Fibroblast of skin of left biceps (primary cell): ENCODE data around the gene ERC2.

ENCODE experiments used
- DNase-seq, 2 experiments: peaks; one replicate each; pipeline ENCODE4 v3.0.0-alpha.2; 2013; ENCODE audit warnings: low read depth in 2 of 2

ERC2 gene

DNA sequence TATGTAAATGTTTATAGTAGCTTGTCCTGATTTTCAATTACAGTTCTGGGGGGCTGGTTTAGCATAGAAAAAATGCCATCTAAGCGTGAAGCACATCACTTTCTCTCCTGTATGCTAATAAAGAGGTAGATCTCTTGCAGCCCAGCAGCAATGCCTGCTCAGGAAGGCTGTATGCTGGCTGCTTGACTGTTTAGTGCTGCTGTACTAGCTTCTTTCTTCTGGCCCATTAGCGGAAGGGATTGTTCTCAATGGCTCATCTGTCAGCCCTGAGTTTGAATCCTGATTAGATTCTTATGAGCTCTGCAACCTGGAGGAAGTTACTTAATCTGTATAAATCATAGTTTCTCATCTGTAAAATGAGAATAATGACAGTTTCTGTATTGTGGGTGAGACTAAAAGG lies 478.9 kb downstream of the ERC2 start:
- no peak for DNase-seq

DNA sequence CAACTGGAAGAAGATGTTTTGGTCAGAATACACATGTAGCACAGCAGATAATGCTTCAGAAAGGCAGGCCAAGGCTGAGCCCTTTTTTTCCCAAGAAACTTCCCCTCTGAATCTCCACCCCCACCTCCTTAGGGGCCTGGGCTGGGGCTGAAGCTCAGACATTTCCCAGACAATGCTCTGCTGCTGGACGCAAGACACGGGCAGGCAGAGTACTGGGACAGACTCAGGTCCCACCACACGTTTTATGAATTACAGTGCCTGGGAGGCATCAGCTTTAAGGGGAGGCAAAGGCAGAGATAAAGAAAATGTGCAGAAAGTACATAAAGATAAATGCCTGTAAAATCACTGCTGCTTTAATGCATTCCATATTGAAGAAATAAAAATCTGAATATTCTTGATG lies 479.4 kb downstream of the ERC2 start:
- no peak for DNase-seq

DNA sequence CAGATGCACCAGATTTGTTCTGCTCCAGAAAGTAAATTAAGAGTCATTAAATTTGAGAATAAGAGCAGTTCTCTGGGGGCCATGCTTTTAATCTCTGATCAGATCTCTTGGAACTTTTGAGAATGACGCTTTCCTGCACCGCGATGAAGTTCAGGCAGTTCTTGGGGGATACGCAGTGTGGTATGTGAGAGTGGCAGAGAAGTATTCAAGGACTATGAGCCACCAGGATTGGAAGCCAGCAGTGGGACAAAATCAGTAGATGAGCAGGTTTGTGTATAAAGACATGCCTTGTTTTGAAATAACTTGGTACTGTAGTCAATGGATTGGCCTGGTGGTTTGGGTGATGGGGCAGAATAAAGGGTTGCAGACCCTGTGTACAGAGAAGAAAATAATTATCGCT lies 483.6 kb downstream of the ERC2 start:
- no peak for DNase-seq

DNA sequence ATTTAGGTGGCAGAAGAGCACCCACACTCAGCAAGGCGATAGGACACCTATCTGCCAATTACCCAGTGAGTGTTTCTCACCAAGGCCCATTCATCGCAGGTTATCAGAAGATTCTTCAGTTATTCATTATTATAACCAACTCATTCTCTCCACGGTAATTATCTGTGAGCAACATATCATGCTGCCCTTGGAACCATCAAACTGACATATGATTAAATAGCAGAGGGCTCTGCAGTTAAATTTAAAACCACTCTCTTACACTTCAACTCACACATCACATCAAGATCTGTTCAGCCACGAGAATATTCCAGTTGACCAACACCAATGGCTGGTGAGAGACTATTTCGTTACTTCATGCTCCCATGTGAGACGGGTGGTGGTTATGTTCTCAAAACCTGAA lies 489.3 kb downstream of the ERC2 start:
- DNase-seq: no peak

DNA sequence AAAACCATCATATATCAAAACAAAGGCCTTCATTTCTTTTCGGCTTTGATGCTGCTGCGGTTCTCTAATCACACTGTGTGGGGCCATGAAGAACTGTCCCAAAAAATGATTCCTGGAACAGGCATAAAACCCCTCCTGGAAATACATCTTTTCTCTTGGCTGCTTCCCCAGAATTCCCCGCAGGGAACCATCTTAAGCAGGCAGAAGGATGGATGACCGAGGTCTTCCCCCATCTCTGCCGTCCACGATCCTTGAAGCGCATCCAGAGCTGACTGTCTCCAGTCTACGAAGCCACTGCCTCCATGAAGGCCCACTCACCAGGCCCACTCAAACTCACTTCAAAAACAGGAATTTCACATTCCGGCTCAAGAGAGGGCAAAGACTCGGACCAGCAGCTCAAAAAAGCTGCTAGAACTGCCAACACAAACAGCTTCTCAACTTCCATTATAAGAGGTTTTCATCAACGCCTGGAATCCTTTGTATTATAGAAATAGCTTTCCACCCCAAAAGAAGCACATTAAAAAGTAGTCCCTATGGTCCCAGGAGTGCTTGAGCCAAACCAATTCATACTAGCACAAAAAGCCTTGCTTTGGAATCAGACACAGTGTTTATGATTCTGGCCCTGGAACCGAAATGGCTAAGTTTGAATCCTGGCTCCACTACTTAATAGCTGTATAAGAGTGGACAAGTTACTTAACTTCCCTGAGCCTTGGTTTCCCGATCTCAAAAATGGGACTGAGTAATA lies 493.7 kb downstream of the ERC2 start:
- no peak for DNase-seq

DNA sequence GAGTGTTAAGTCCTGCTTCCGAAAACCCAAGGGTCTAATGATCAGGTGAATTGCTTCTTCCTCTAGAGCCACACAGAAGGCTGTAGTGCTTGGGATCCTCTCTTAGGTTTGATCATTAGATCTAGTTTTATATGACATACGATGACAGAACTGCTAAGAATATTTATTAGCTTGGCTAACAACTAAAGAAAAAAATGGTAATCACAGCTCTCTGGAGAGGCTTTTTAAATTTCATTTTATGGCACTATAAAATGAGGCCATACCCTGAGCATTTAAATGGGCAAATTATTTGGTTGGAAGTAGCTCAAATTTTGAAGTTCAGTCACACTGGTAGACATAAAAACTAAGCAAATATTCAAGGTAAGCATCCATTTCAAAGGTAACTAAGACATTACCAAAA lies 498.6 kb downstream of the ERC2 start:
- DNase-seq: no peak

DNA sequence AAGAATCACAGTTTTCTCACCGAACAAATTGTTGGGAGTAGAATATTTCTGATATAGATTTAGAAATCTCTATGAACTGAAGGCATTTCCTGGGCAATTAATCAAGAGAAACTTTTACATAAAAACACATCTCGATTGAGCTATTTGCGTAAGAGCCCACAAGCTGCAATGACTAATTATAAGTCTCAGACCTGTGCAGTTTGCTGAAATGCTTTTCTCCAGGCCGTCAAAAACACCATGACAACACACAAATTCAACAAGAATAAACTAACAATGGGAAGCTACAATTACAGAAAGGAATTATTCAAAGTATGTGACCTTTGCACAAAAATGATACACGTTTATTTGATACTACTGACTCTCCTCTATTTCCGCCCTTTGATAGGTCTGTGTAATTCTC lies 499.9 kb downstream of the ERC2 start:
- no peak for DNase-seq

DNA sequence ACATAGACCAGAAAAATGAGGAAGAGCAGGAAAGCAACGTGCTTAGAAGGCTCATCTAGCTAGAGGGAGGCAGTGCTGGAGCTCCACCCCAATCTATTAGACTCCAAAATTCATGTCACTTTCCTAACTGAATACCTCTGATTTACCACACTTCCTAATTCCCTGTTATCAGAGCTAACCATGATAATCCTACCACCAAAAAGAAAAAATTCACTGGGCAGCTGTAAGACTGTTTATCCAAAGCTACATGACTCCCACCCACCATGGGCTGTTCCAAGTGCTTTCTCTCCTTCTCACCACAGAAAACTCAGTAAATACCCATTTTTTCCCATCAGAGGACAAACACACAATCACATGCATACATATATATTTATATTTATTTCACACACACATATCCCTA lies 501.7 kb downstream of the ERC2 start:
- DNase-seq: no peak

DNA sequence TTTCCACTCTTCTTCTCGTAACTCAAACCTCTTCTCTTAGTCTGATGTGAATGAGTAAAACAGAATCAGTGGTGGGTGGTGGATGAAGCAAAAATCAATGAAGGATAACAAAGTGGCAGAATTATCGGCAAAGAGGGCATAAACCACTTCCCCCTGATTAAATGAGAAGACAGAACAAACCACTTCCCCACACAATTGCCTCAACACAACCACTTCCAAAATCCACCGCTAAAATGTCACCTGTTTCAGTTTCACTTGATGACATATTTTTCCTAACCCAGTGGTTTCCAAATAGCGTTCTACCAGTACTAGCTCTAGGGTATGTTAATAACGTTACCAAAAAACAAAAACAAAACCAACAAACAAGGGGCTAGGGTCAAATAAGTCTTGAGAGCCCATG lies 502.5 kb downstream of the ERC2 start:
- DNase-seq: no peak

DNA sequence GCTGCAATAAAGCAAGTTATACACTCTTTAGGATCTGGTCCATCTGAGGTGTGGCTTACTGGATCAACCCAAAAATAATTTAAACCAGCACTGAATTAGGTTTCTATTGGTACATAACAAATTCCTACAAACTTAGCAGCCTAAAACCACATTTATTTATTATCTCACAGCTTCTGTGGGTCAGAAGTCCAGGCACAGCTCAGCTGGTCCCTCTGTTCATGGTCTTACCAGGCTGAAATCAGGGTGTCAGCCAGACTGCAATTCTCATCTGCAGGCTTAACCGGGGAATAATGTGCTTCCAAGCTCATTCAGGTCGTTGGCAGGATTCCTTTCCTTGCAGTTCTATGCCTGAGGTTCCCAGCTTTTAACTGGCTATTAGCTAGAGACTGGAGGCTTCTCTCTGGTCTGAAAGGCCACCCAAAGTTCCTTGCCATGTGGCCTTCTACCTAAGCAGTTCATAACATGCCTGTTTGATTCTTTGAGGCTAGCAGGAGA lies 503.7 kb downstream of the ERC2 start:
- no peak for DNase-seq

DNA sequence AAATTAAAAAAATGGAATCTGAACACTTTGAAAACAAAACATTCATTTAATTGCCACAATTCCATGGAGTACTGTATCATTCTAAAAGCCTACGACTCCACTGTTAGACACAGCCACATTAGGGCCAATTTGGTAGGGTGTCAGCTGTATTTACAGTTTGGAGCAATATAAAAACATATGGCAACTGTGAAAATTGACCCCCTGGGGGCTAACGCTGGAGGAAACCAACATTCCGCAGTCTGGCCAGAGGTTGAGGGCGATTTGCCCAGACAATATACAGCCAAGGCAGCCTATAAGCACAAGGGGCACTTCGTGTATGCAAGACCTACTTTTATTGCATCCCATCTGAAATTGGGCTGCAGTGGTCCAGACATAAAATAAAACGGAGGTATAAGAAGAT lies 504.7 kb downstream of the ERC2 start:
- no peak for DNase-seq

DNA sequence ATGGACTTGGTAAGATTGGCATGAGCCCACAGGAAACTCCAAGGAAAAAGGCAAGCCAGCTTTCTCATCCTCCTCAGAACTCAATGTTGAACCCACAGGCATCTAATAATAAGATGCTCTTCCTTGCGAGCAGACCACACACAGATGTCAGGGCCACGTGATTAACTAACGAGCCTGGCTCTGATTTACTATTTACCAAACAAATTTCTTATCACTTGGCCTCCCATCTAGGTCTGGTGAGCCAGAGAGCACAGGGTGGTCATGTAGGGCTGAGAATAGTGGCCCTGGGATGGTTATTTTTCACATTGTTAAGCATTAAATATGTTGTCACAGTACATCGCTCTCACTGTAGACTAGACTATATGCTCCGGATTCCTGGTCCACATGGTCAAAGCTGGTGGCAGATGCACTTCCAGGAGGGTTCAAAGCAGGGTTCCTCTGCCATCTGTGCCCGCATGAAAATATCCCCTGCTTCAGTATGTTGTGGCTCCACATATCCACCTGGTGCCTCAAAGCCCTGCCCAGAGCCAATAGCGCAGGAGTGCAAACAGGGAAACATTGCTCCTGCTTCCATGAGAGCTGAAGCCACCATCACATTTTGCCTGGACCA lies 508.7 kb downstream of the ERC2 start:
- no peak for DNase-seq

DNA sequence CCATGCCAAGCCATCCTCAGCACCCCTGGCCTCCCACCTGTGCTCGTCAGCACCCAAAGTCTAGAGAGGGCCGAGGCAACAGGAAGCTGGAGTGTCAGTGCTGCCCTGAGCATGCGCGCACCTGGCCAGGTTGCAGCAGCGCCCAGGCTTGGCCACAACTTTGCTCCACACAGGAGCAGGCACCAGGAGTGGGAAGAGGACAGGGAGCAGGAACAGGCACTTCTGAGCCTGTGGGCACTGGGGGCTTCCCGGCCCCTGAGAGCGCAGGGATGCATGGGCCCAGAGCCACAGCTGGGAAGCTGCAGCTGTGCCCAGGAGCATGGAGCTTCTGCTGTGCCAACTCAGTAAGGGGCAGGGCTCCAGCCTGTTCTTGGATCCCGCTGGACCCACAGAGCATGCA lies 509.7 kb downstream of the ERC2 start:
- DNase-seq: no peak

DNA sequence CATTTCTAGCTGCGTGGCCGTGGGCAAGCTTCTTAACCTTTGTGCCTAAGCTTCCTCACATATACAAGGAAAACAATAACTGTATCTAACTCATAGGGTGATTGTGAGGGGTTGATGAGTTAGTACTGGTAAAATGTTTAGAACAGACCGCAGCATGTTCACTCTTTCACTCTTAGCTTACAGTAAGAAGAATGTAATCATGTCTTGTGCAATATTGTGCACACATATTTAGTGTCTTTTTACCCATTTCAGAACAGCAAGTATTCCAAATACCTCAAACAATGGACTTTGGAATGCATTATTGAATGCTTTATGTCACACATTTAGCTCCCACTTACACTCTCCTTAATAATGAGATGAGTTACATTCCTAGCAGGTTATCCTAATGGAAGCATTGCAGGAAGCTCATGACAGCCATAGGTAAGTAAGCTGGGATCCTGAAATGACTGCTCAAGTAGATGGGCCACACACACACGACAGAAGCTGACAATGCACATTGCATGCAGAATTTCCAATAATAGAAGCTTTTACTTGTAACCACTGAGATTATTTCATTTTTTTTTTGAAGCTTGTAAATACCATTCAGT lies 512.3 kb downstream of the ERC2 start:
- DNase-seq: no peak

DNA sequence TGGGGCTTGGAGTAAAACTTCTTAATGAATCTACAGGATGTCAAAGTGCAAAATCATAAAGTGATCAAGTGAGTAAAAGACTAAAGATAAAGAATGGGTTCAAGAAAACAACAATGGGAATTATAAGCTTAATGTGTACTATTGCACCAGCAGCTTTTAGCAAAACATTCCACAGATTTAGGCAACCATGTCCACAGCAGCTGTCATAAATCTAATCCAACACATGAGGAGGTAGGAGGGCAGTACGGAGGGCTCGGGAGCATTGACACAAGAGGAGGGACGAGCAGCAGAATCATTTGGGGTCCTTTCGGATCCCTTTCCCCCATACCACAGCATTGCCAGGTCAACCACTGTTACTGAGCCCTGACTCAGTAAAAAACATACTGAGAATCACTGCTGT lies 516.9 kb downstream of the ERC2 start:
- DNase-seq: no peak

DNA sequence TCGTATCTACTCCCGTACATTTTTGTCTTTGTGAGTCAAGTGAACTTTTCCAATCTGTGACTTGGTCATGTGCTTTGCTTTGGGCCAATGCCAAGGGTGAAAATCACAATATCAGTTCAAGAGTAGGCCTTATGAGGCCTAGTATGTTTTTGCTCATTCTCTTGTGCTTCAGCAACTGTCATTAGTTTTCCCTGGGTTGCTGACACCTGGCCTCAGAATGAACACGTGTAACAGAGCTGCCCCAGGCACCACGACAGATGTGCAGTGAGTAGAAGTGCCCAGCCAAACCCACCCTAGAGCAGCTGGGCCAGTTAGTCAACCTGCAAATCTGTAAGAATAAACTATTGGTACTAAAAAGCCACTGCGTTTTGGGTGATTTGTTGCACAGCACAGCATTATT lies 520.9 kb downstream of the ERC2 start:
- no peak for DNase-seq

DNA sequence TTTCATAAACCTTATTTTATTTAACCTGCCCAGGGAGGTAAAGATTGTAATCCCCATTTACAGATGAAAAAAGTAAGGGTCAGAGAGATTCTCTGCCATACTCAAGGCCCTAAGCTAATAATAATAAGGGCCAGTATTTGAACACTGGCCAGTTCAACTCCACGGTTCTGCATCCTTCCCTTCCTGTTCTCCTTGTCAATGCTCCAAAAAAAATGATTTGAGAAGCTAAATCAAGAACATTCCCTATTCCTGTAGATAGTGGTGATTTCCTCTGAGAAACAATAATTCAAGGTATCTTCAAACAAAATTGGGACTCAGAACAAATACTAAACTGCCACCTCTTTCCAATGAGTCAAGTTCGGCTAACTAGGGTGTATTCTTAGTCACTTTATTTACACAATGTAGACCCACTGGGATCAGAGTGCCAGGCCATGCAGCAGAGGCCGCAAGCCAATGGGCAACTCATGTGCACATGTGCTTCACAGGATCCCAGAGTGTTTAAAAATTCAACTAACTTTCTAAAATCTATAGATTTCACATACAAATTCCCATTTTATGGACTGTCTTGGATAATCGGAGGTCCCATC lies 521.6 kb downstream of the ERC2 start:
- DNase-seq: no peak

DNA sequence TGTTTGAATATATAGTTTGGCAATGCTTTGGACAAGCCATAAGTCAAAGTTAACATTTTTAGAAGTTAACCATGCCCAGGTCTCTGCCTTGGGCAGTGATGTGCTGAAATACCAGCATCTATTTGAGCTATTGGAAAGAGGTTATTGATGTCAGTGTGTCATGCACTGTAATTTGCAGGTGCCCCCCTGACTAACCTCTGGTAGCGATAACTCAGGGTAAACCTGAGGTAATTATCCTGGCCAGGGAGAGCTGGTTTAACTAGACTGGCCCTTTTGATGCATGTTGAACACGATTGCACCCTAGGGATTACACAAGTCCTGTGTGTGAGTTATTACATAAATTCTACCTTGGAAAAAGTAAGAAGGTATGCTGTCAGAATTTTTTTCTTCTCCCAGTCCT lies 525.4 kb downstream of the ERC2 start:
- DNase-seq: no peak

DNA sequence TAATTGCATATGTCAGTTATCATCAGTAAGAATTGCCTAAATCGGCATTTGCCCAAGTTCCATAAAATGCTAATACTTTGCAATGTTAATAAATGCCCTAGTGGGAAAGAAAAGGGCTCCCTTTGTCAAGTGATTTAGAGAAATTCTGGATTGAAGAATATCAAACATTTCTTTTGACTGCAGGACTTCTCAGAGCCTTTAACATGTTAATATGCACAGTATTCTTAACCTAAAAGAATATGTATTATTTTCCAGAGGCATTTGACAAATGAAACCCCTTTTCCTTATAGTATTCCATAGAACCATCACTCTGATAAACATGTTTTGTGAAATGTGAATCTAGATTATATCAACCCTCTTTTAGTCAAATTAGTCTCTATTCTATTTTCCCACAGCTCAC lies 529.0 kb downstream of the ERC2 start:
- no peak for DNase-seq

DNA sequence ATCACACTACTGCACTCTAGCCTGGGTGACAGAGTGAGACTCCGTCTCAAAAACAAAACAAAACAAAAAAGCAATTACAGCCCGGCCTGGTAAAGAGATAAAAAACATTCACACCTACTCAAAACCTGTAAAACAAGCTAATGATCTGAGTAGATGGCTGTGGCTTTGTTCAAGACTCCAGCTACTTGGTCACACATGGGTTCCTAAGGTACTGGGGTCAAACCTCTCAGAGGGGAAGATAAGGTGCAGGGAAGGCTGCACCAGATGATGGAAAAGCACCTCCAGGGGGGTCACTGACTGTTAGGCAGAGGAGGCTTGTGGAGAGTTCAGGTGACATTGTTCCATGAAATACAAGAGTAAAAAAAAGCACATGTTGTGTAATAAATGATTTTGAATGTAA lies 531.0 kb downstream of the ERC2 start:
- DNase-seq: no peak

DNA sequence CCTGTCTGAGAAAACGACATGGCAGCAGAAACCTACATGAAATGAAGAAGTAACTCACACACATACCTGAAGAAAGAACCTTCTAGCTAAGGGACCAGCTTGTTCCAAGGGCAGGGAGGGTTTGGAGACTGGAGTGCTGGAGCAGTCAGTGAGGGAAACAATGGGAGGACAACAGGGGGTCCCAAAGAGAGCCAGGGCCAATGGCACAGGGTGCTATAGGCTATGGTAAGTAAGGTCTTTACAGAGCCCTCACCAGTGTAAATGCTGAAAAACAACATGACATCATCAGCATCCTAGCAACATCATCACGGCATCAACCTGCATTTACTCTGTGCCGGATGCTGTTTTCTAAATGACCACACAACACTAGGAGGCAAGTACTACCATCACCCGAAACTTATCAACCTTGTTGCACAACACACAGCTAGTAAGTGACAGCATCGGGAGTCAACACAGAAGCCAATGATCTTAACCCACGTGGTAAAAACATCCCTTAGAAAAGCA lies 531.7 kb downstream of the ERC2 start:
- no peak for DNase-seq

DNA sequence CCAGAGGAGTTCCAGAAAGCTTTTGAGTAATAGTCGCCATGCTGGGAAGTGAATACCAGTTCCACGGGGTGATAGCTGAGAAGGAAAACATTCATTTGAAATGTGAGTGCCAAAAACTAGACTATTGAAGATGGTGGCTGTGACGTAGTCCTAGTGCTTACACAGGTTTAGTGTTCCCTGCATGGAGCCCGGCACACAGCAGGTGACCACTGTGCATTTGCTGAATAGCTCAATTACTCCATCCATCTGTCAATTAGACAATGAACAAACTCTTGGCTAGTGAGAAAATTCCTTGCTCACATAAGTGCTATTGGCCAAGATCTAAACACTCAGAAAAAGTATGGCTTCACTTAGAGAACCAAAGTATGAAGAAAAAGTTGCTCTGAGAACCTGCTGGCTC lies 533.0 kb downstream of the ERC2 start:
- DNase-seq: no peak

DNA sequence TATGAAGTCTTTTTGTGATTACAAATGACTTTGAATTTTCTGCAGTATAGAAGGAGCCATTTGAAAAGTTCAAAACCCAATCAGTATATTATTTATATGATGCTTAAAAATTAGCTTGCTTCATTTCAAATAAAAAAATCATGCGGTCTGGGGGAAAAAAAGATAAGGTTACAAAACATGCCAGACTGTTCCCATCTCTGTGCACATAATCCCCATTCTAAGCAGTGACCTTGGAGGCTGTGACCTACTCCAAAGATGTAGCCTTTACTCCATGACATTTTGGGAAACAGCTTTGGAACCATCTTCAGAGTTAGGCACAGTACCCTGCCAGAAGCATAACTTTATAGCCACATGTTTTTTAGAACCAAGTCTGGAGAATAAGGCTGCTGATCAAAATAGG lies 533.5 kb downstream of the ERC2 start:
- no peak for DNase-seq
